Middle frontal gyrus (tissue), 1 donor: ENCODE data around the gene KIRREL3.

ENCODE experiments used
- DNase-seq: peaks from one replicate; pipeline ENCODE4 v3.0.0-alpha.2; 2015; ENCODE audit warnings: low spot score; ENCODE audit errors: extremely low spot score

The KIRREL3 gene

GRCh38 chr11:126476977-126477376 lies 523.6 kb downstream of the KIRREL3 start:
- no peak for DNase-seq

GRCh38 chr11:126476266-126476924 lies 524.2 kb downstream of the KIRREL3 start:
- DNase-seq: no peak

- no peak for DNase-seq
Measured at GRCh38 chr11:126475014-126475991, 525.3 kb downstream of the KIRREL3 start.

GRCh38 chr11:126474220-126474619 lies 526.4 kb downstream of the KIRREL3 start:
- no peak for DNase-seq

GRCh38 chr11:126473269-126473668 lies 527.3 kb downstream of the KIRREL3 start:
- DNase-seq: no peak

- no peak for DNase-seq
Measured at GRCh38 chr11:126469311-126469710, 531.3 kb downstream of the KIRREL3 start.

- DNase-seq: no peak
Measured at GRCh38 chr11:126468102-126468521, 532.5 kb downstream of the KIRREL3 start.

GRCh38 chr11:126467471-126467870 lies 533.1 kb downstream of the KIRREL3 start:
- DNase-seq: no peak

GRCh38 chr11:126467046-126467370 lies 533.6 kb downstream of the KIRREL3 start:
- no peak for DNase-seq

GRCh38 chr11:126466236-126467045 lies 534.1 kb downstream of the KIRREL3 start:
- no peak for DNase-seq

GRCh38 chr11:126465573-126466188 lies 534.9 kb downstream of the KIRREL3 start:
- no peak for DNase-seq

- no peak for DNase-seq
Measured at GRCh38 chr11:126464796-126465195, 535.8 kb downstream of the KIRREL3 start.

GRCh38 chr11:126462422-126462821 lies 538.1 kb downstream of the KIRREL3 start:
- DNase-seq: no peak

- no peak for DNase-seq
Measured at GRCh38 chr11:126461996-126462395, 538.6 kb downstream of the KIRREL3 start.

GRCh38 chr11:126461096-126461440 lies 539.5 kb downstream of the KIRREL3 start:
- DNase-seq: no peak

GRCh38 chr11:126460417-126461095 lies 540.0 kb downstream of the KIRREL3 start:
- DNase-seq: no peak

GRCh38 chr11:126459691-126460281 lies 540.8 kb downstream of the KIRREL3 start:
- no peak for DNase-seq

GRCh38 chr11:126457817-126458216 lies 542.8 kb downstream of the KIRREL3 start:
- no peak for DNase-seq

GRCh38 chr11:126456783-126457542 lies 543.6 kb downstream of the KIRREL3 start:
- DNase-seq: no peak

- no peak for DNase-seq
Measured at GRCh38 chr11:126456089-126456488, 544.5 kb downstream of the KIRREL3 start.
